Measurements from ENCODE around the gene RNF224.

DNA sequence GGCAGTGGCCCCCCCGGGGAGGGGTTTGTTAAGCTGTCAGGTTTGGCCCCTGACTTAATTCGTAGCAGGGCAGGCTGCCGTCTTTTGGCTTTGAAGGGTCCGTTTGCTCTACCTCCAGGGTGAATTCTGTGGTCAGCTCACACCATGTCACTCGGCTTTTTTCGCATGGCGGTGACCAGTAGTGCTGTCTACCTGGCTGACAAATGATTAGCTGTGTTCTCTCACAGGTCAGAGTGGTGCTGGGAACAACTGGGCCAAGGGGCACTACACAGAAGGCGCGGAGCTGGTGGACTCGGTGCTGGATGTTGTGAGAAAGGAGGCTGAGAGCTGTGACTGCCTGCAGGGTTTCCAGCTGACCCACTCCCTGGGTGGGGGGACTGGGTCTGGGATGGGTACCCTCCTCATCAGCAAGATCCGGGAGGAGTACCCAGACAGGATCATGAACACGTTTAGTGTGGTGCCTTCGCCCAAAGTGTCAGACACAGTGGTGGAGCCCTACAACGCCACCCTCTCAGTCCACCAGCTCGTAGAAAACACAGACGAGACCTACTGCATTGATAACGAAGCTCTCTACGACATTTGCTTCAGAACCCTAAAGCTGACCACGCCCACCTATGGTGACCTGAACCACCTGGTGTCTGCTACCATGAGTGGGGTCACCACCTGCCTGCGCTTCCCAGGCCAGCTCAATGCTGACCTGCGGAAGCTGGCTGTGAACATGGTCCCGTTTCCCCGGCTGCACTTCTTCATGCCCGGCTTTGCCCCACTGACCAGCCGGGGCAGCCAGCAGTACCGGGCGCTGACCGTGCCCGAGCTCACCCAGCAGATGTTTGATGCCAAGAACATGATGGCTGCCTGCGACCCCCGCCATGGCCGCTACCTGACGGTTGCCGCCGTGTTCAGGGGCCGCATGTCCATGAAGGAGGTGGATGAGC lies 15.2 kb downstream of the RNF224 start:
- TF ChIP-seq EZH2 (IDR thresholded peaks at IDR 0.05; ENCODE audit: low read depth, unreplicated experiment): no peak
- TF ChIP-seq, protein P1, sequence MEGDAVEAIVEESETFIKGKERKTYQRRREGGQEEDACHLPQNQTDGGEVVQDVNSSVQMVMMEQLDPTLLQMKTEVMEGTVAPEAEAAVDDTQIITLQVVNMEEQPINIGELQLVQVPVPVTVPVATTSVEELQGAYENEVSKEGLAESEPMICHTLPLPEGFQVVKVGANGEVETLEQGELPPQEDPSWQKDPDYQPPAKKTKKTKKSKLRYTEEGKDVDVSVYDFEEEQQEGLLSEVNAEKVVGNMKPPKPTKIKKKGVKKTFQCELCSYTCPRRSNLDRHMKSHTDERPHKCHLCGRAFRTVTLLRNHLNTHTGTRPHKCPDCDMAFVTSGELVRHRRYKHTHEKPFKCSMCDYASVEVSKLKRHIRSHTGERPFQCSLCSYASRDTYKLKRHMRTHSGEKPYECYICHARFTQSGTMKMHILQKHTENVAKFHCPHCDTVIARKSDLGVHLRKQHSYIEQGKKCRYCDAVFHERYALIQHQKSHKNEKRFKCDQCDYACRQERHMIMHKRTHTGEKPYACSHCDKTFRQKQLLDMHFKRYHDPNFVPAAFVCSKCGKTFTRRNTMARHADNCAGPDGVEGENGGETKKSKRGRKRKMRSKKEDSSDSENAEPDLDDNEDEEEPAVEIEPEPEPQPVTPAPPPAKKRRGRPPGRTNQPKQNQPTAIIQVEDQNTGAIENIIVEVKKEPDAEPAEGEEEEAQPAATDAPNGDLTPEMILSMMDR (conservative IDR thresholded peaks at IDR 0.05; ENCODE audit: low read depth in 2 of 2): no peak
- no peak for TF ChIP-seq POLR2AphosphoS5 (IDR thresholded peaks at IDR 0.05; ENCODE audit: low read depth)
- TF ChIP-seq EZH2phosphoT487 (IDR thresholded peaks at IDR 0.05; ENCODE audit: unreplicated experiment): no peak
- TF ChIP-seq CREB1 (CRISPR knock-in tag; IDR thresholded peaks at IDR 0.05; ENCODE audit: low read depth): no peak
- TF ChIP-seq, protein P2, sequence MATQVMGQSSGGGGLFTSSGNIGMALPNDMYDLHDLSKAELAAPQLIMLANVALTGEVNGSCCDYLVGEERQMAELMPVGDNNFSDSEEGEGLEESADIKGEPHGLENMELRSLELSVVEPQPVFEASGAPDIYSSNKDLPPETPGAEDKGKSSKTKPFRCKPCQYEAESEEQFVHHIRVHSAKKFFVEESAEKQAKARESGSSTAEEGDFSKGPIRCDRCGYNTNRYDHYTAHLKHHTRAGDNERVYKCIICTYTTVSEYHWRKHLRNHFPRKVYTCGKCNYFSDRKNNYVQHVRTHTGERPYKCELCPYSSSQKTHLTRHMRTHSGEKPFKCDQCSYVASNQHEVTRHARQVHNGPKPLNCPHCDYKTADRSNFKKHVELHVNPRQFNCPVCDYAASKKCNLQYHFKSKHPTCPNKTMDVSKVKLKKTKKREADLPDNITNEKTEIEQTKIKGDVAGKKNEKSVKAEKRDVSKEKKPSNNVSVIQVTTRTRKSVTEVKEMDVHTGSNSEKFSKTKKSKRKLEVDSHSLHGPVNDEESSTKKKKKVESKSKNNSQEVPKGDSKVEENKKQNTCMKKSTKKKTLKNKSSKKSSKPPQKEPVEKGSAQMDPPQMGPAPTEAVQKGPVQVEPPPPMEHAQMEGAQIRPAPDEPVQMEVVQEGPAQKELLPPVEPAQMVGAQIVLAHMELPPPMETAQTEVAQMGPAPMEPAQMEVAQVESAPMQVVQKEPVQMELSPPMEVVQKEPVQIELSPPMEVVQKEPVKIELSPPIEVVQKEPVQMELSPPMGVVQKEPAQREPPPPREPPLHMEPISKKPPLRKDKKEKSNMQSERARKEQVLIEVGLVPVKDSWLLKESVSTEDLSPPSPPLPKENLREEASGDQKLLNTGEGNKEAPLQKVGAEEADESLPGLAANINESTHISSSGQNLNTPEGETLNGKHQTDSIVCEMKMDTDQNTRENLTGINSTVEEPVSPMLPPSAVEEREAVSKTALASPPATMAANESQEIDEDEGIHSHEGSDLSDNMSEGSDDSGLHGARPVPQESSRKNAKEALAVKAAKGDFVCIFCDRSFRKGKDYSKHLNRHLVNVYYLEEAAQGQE (IDR thresholded peaks at IDR 0.05; ENCODE audit: unreplicated experiment): no peak
- no peak for TF ChIP-seq NANOG (IDR thresholded peaks at IDR 0.05; ENCODE audit: borderline replicate concordance)
